Epithelial cell of proximal tubule (primary cell): ENCODE data around the gene TGFBR3. TPM values are rescaled to one million over a fixed set of nuclear protein-coding genes. Genes with fewer than 3 reads are reported as not detected.
A peak's percentile ranks its signal among the peaks of the same experiment; 100 is the strongest.
"Not testable (repeated sequence)": the region's sequence is repeated elsewhere in the genome, so short reads cannot be mapped to it uniquely, and the experiment has no call there.

Source experiments
- DNase-seq: peaks from one replicate; pipeline ENCODE4 v3.0.0-alpha.2; 2011; ENCODE audit warnings: low read depth
- H3K4me3 ChIP-seq: 2 replicates; pipeline ENCODE4 v1.5.1; 2011; ENCODE audit warnings: low read depth, mild to moderate bottlenecking, low read length
- total RNA-seq: library from RNA; depleted of rRNA; stranded (reverse); fragments of >200 nt; gene quantifications from 2 replicates; pipeline ENCODE4 v1.2.3, GENCODE V29; 2015
- TF ChIP-seq, protein P1 (sequence below): conservative IDR thresholded peaks from 2 replicates; pipeline ENCODE4 v1.5.1; 2012; ENCODE audit warnings: low read depth, mild to moderate bottlenecking, low read length

The TGFBR3 gene
- total RNA-seq, 1 donor from 2014 or later = 6.9 TPM

DNA sequence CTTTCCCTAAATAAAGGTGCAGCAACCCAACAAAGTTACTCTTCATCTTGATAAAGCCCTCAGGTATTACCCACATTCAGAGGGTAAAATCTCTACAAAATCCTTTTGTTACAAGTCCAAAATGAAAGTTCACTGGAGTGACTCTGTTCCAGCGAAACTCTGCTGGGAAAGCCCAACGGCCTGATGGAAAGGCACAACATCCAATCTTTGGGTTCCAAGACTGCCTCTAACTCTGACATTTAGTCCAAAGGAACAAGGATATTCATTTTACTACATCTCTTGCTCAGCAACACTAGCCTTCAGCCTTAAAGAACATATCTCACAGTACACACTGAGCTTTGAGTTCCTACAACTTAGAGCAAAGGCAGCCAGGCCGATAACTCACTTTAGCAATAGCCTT is 42.1 kb downstream of the TGFBR3 start:
- TF ChIP-seq, protein P1, sequence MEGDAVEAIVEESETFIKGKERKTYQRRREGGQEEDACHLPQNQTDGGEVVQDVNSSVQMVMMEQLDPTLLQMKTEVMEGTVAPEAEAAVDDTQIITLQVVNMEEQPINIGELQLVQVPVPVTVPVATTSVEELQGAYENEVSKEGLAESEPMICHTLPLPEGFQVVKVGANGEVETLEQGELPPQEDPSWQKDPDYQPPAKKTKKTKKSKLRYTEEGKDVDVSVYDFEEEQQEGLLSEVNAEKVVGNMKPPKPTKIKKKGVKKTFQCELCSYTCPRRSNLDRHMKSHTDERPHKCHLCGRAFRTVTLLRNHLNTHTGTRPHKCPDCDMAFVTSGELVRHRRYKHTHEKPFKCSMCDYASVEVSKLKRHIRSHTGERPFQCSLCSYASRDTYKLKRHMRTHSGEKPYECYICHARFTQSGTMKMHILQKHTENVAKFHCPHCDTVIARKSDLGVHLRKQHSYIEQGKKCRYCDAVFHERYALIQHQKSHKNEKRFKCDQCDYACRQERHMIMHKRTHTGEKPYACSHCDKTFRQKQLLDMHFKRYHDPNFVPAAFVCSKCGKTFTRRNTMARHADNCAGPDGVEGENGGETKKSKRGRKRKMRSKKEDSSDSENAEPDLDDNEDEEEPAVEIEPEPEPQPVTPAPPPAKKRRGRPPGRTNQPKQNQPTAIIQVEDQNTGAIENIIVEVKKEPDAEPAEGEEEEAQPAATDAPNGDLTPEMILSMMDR = no peak
- DNase-seq = no peak
- H3K4me3 ChIP-seq = no peak overlapping the region

DNA sequence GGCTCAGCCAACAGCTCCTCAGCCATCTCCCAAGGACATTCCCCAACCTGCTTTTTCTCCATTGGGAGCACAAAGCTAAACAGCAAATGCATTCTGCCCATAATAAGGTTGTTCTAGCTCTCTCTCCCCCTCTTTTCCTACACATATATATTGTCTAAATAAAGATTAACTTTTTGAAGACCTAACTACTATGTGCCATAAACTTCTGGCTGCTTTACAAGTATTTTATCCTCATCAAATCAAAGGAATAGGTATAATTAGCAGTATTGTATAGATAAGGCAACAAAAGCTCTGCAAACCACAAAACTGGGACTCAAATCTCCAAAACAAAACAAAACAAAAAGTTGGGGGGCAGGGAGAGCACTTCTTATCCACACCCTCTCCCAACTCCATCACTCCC is 43.4 kb downstream of the TGFBR3 start:
- DNase-seq = no peak
- TF ChIP-seq, protein P1 = no peak
- H3K4me3 ChIP-seq = no peak overlapping the region

DNA sequence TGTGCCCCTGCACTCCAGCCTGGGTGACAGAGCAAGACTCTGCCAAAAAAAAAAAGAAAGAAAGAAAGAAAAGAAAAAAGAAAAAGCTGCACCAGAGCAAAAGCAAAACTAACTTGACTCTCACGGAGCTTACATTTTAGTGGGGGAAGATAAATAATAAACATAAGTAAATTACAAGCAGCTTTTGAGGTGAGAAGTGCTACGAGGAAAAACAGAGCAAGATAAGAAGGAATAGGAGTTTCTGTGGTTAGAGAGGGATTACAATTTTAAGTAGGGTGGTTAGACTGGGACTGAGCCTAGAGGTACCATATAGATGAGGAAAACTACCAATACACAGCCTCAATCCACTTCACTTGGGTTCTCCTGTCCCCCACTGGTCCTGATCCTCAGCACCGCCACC is 43.9 kb downstream of the TGFBR3 start:
- H3K4me3 ChIP-seq = no peak overlapping the region
- no peak for DNase-seq
- TF ChIP-seq, protein P1 = no peak

DNA sequence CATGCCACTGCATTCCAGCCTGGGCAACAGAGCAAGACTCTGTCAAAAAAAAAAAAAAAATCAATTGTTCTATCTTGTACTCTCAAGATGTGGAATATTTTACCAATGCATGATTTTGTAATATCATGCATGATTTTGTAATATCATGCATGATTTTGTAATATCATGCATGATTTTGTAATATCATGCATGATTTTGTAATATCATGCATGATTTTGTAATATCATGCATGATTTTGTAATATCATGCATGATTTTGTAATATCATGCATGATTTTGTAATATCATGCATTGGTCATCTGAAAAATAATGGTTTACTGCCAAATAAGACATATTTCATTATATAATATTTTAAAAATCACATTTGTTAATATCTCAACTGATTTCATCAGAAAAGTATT is 45.7 kb downstream of the TGFBR3 start:
- DNase-seq, H3K4me3 ChIP-seq: not testable (repeated sequence)

DNA sequence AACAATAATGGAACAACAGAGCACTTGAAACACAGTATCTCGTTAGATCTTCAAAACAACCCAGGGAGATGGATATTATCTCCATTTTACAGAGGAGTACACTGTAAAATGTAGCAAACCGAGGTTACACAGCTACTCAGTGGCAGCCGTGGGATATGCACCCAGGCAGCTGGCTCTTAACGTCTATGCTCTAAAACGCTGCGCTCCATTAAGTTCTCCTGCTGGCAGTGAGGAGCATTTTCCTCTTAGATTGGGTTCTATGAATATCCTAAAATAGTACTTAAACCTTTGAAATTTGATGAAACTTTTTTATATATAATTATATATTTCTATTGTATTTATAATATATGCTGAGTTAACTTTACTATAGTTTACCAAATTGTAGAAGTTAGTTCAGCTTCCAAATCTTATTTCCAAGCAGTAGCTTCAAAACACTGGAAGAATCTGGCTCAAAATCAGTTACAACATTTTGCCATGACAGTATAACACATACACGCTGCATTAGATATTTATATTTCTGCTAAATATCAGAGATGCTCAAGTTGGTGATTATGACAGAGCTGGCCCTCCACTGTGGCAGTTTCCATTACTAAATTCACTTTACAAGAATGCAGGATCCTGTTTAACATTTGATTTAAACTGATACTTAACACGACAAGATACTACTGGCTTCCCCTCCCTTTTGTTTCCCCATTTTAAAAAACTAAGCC is 49.5 kb downstream of the TGFBR3 start:
- TF ChIP-seq, protein P1 = peak; percentile 8
- H3K4me3 ChIP-seq = no peak overlapping the region
- DNase-seq = no peak

DNA sequence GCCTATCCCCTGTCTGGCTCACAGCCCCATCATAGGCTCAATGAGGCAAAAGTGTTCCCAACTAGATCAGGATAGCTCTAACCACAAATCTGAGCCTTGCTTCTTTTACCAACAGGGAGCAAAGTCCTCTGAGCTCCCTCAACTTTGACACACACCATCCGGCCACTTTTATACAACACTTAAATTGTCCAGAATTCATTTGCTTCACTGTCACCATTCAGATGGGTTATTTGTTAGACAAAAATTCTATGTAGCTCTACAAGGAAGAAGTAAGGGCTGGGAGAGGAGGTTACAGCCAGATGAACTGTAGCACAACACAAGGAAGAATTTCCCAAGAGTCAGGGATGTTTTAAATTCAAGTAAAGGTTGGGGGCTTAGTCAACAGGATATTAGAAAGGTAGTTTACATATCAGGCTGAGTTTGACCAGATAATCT is 50.8 kb downstream of the TGFBR3 start:
- DNase-seq = no peak
- TF ChIP-seq, protein P1 = no peak
- no peak overlapping the region for H3K4me3 ChIP-seq

DNA sequence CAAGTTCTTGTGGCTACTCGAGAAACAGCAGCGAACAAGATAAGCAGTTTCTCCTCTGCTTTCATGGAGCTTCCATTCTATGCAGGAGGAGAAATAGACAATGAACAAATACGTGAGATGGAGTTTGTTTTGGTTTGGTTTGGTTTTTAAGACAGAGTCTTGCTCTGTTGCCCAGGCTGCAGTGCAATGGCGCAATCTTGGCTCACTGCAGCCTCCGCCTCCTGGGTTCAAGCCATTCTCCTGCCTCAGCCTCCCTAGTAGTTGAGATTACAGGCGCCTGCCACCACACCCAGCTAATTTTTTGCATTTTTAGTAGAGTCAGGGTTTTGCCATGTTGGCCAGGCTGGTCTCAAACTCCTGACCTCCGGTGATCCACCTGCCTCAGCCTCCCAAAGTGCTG is 51.4 kb downstream of the TGFBR3 start:
- H3K4me3 ChIP-seq, DNase-seq: not testable (repeated sequence)

DNA sequence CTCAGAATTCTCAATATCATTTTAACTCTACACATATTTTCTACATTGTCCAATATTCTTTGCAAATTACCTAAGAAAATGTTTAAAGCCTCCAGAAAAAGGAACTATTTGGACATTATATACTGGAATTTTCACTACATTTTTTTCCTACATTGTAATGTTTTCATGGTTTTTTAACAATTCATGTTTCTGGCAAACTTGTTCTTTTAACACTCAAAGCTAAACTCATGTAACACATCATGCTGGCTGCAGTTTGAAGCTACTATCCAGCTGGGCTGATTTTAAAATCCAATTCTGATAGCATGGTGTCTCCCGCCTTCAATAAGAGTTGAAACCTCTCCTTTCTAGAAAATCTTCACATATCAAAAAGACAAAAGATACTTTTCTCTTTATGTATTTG is 52.0 kb downstream of the TGFBR3 start:
- no peak overlapping the region for H3K4me3 ChIP-seq
- no peak for DNase-seq
- TF ChIP-seq, protein P1 = no peak
